Effector memory CD4-positive, alpha-beta T cell (primary cell): ENCODE results near the gene DNAJC17.

Source experiments
- DNase-seq, 3 donors: peaks; one replicate each; pipeline ENCODE4 v3.0.0-alpha.2; 2020
- H3K27ac ChIP-seq: 2 replicates; pipeline ENCODE4 v1.7.0; 2013; ENCODE audit warnings: mild to moderate bottlenecking, low read length, moderate library complexity; ENCODE audit not compliant: insufficient read depth, poor library complexity, severe bottlenecking
- H3K27me3 ChIP-seq: replicated peaks from 2 replicates; pipeline ENCODE4 v1.7.0; 2013; ENCODE audit warnings: mild to moderate bottlenecking, low read length; ENCODE audit not compliant: insufficient read depth, control insufficient read depth, poor library complexity, severe bottlenecking
- H3K36me3 ChIP-seq: 2 replicates; pipeline ENCODE4 v1.7.0; 2013; ENCODE audit warnings: mild to moderate bottlenecking, low read length, moderate library complexity; ENCODE audit not compliant: control insufficient read depth, insufficient read depth
- H3K4me1 ChIP-seq: 2 replicates; pipeline ENCODE4 v1.7.0; 2013; ENCODE audit warnings: low read length, mild to moderate bottlenecking; ENCODE audit not compliant: control insufficient read depth, insufficient read depth, poor library complexity, severe bottlenecking
- H3K4me3 ChIP-seq: 2 replicates; pipeline ENCODE4 v1.7.0; 2013; ENCODE audit warnings: low read length, low read depth, mild to moderate bottlenecking; ENCODE audit not compliant: insufficient read depth, poor library complexity, severe bottlenecking
- H3K9me3 ChIP-seq: 2 replicates; pipeline ENCODE4 v1.7.0; 2013; ENCODE audit warnings: mild to moderate bottlenecking, low read length, moderate library complexity; ENCODE audit not compliant: control insufficient read depth

Gene DNAJC17

GRCh38 chr15:40755812-40756208 lies 51.5 kb downstream of the DNAJC17 start:
- H3K27me3 ChIP-seq = no peaks in the 10 kb centered on the region
- H3K27ac ChIP-seq = peak overlapping the region; percentile 76
- peak overlapping the region; percentile 92 for H3K4me3 ChIP-seq
- H3K4me1 ChIP-seq = peaks cover 9% of the 10 kb centered on the region
- no peak for DNase-seq
- H3K36me3 ChIP-seq = peaks cover 12% of the 10 kb centered on the region
- no peaks in the 10 kb centered on the region for H3K9me3 ChIP-seq

- Histone ChIP-seq H3K36me3 (peaks cover 18% of the 10 kb centered on the region), H3K27ac (peak within 1 kb of the TSS; percentile 76), H3K4me3 (peak within 1 kb of the TSS; percentile 92), H3K9me3 (no peaks in the 10 kb centered on the region), H3K27me3 (no peaks in the 10 kb centered on the region), H3K4me1 (peaks cover 9% of the 10 kb centered on the region)
- DNase-seq = peak; percentile 87 to 90 (median 88)
Measured at GRCh38 chr15:40754883-40755811, 52.1 kb downstream of the DNAJC17 start, which contains the start of gene RMDN3. Gene RMDN3 (minus strand): TSS chr15:40755254. CDS start chr15:40754783, 471 bp downstream.

GRCh38 chr15:40754574-40754882 lies 52.7 kb downstream of the DNAJC17 start:
- peak in 1 of 3 donors; percentile 18 for DNase-seq
- Histone ChIP-seq H3K4me3 (peak overlapping the region; percentile 92), H3K36me3 (peaks cover 22% of the 10 kb centered on the region), H3K4me1 (peaks cover 9% of the 10 kb centered on the region), H3K9me3 (no peaks in the 10 kb centered on the region), H3K27me3 (no peaks in the 10 kb centered on the region), H3K27ac (peak overlapping the region; percentile 76)

- no peak overlapping the region for H3K27ac ChIP-seq
- DNase-seq = no peak
- no peaks in the 10 kb centered on the region for H3K9me3 ChIP-seq
- H3K36me3 ChIP-seq = peaks cover 34% of the 10 kb centered on the region
- H3K4me3 ChIP-seq = no peak overlapping the region
- H3K4me1 ChIP-seq = peaks cover 9% of the 10 kb centered on the region
- no peaks in the 10 kb centered on the region for H3K27me3 ChIP-seq
Measured at GRCh38 chr15:40751745-40752144, 55.5 kb downstream of the DNAJC17 start.

- Histone ChIP-seq H3K36me3 (peaks cover 34% of the 10 kb centered on the region), H3K9me3 (no peaks in the 10 kb centered on the region), H3K27me3 (no peaks in the 10 kb centered on the region), H3K4me3 (no peak overlapping the region), H3K4me1 (peaks cover 9% of the 10 kb centered on the region), H3K27ac (no peak overlapping the region)
- DNase-seq = no peak
Measured at GRCh38 chr15:40750885-40751284, 56.4 kb downstream of the DNAJC17 start.

DNA sequence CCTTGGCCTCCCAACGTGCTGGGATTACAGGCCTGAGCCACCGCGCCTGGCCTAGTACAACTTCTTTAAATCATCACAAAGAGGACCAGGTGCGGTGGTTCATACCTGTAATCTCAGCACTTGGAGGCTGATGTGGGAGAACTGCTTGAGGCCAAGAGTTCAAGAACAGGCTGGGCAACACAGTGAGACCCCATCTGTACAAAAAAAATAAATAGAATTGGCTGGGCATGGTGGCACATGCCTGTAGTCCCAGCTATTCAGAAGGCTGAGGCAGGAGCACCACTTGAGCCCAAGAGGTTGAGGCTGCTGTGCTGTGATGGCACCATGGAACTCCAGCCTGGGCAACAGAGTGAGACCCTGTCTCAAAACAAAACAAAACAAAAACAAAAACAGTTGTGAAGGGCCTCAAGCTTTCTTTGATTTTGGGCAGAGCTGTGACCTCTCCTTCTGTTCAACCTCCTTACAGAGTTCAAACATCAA lies 58.1 kb downstream of the DNAJC17 start:
- Histone ChIP-seq H3K27me3 (no peaks in the 10 kb centered on the region), H3K27ac (no peak overlapping the region), H3K4me3 (no peak overlapping the region), H3K9me3 (no peaks in the 10 kb centered on the region), H3K36me3 (peaks cover 42% of the 10 kb centered on the region), H3K4me1 (peaks cover 7% of the 10 kb centered on the region)
- DNase-seq = no peak

DNA sequence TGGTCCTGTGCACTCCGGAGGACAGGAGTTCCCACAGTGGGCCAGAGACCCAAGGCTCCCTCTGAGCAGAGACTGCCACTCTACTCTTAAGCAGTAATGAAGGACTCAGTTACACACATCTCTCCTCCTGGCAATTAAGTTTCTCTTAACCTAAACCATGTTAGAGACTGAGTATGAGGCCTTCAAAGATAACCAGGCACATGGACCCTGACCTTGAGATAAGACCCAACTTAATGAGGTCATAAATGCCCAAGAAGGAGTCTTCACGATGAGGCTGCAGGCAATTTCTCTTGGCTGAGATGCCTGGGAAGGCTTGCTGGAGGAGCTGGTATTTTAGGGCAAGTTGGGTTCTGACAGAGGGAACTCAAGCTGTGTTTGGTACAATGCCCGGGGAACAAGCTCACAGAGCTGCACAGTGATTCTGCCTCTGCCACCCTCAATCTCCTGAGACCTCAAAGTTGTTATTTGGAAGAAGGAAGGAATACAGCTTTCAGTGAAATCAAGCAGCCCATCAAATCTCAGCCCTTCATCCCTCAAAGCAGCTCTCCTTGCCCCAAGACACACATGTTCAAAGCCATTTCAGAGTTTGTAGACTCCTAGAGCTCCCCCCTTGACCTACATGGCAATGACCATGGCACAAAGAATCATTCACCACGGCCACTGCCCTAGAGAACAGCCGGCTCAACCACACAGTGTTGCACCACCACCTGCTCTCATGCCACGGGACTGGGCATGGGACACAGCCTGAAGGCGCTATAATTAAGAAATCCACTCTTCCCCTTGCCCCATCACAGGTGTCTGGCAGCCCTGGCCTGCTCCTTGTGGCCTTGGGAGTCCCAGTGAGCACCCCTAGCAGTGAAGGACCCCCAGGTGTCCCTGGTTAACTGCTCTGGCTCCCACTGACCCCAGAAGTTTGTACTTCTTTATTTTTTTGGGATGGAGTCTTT lies 59.3 kb downstream of the DNAJC17 start:
- no peak for DNase-seq
- Histone ChIP-seq H3K9me3 (no peaks in the 10 kb centered on the region), H3K4me1 (peaks cover 11% of the 10 kb centered on the region), H3K4me3 (no peak overlapping the region), H3K27me3 (no peaks in the 10 kb centered on the region), H3K27ac (no peak overlapping the region), H3K36me3 (peaks cover 42% of the 10 kb centered on the region)

DNA sequence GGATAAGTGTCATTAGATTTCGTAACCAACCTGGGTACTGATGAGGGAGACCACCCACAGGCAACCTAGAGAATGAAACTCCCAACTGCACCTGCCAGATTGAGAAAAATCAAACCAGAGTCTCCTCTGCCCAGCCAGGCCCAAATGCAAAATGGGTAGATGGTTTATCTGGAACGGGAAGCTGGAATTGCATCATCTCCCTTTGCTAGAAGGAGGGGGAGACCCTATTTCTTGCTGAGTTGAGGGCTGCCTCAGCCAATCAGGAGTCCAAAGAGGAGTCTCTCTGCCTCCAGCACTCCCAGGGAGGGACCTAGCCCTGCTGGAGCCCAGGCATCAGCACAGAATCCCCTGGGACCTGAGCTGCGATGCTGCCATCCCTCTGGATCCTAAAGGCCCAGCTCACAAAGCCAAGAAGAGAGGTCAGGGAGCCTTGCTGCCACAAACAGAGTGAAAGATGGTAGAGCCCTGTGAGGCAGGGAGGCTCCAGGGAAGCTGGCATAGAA lies 60.3 kb downstream of the DNAJC17 start:
- H3K27ac ChIP-seq = no peak overlapping the region
- H3K36me3 ChIP-seq = peaks cover 41% of the 10 kb centered on the region
- H3K27me3 ChIP-seq = no peaks in the 10 kb centered on the region
- DNase-seq = no peak
- peaks cover 11% of the 10 kb centered on the region for H3K4me1 ChIP-seq
- no peak overlapping the region for H3K4me3 ChIP-seq
- H3K9me3 ChIP-seq = no peaks in the 10 kb centered on the region

DNA sequence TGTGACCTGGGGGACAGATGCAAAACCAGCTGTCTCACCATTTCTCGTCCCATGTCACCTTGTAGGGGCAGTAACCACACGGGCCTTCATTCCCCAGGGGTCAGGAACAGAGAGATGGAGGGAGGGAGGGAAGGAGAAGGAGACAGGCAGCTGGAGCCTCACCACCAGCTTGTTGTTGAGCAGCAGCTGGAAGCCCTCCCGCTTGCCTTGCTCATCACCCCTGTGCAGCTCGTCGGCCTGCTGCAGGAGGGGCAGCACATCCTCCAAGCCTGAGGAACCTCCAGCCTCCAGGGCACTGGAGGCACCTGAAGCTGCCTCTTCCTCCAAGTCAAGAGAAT lies 62.5 kb downstream of the DNAJC17 start:
- no peaks in the 10 kb centered on the region for H3K27me3 ChIP-seq
- H3K9me3 ChIP-seq = no peaks in the 10 kb centered on the region
- peaks cover 11% of the 10 kb centered on the region for H3K4me1 ChIP-seq
- H3K4me3 ChIP-seq = no peak overlapping the region
- no peak for DNase-seq
- H3K36me3 ChIP-seq = peaks cover 32% of the 10 kb centered on the region
- peak overlapping the region; percentile 70 for H3K27ac ChIP-seq
